AG09309 (cell line): Measurements from ENCODE around the gene MALT1.
A peak's percentile ranks its signal among the peaks of the same experiment; 100 is the strongest.

Source experiments
- DNase-seq: peaks from one replicate; pipeline ENCODE4 v3.0.0-alpha.2; 2010; ENCODE audit warnings: low read depth
- H3K4me3 ChIP-seq: 2 replicates; pipeline ENCODE4 v1.5.1; 2011; ENCODE audit warnings: mild to moderate bottlenecking, low read depth, low read length, moderate library complexity; ENCODE audit not compliant: control insufficient read depth
- CTCF ChIP-seq: IDR thresholded peaks from 2 replicates; pipeline ENCODE4 v1.5.1; 2011; ENCODE audit warnings: mild to moderate bottlenecking, low read depth, low read length, inconsistent platforms; ENCODE audit not compliant: insufficient read depth, control insufficient read depth; ENCODE audit errors: missing control alignments

MALT1 gene

GRCh38 chr18:58781627-58782194 lies 110.4 kb downstream of the MALT1 start:
- DNase-seq: peak; percentile 42
- peak; percentile 85 for TF ChIP-seq CTCF
- H3K4me3 ChIP-seq: no peak overlapping the region

- no peak for TF ChIP-seq CTCF
- H3K4me3 ChIP-seq: no peak overlapping the region
Observed at GRCh38 chr18:58784601-58785137, 113.4 kb downstream of the MALT1 start.

GRCh38 chr18:58785171-58785805 lies 114.0 kb downstream of the MALT1 start:
- H3K4me3 ChIP-seq: no peak overlapping the region
- DNase-seq: peak; percentile 71
- peak; percentile 20 for TF ChIP-seq CTCF

More at GRCh38 chr18:58784601-58785137, 113.4 kb downstream of the MALT1 start:
- no peak for DNase-seq

GRCh38 chr18:58785870-58786269 lies 114.6 kb downstream of the MALT1 start:
- TF ChIP-seq CTCF: no peak
- no peak overlapping the region for H3K4me3 ChIP-seq
- DNase-seq: no peak

- no peak for DNase-seq
- TF ChIP-seq CTCF: no peak
- no peak overlapping the region for H3K4me3 ChIP-seq
Observed at GRCh38 chr18:58787536-58788149, 116.4 kb downstream of the MALT1 start.

GRCh38 chr18:58788470-58788869 lies 117.2 kb downstream of the MALT1 start:
- DNase-seq: no peak
- TF ChIP-seq CTCF: no peak

More at GRCh38 chr18:58788470-58788869, 117.2 kb downstream of the MALT1 start:
- H3K4me3 ChIP-seq: no peak overlapping the region
